ENCODE results near the gene NRXN3.

NRXN3 gene

GRCh38 chr14:79351011-79351410 lies 1180.8 kb downstream of the NRXN3 start:
- DNase-seq (ENCODE audit: low read depth in 2 of 2): no peak

GRCh38 chr14:79352076-79352630 lies 1182.0 kb downstream of the NRXN3 start:
- DNase-seq (ENCODE audit: low read depth in 2 of 2): no peak

- no peak for DNase-seq (ENCODE audit: low read depth in 2 of 2)
These were observed 1184.2 kb downstream of the NRXN3 start for GRCh38 chr14:79354336-79354735.

GRCh38 chr14:79356040-79356439 lies 1185.9 kb downstream of the NRXN3 start:
- DNase-seq (ENCODE audit: low read depth in 2 of 2): no peak

GRCh38 chr14:79357307-79357706 lies 1187.1 kb downstream of the NRXN3 start:
- no peak for DNase-seq (ENCODE audit: low read depth in 2 of 2)

GRCh38 chr14:79363291-79363690 lies 1193.1 kb downstream of the NRXN3 start:
- no peak for DNase-seq (ENCODE audit: low read depth in 2 of 2)

- DNase-seq (ENCODE audit: low read depth in 2 of 2): no peak
These were observed 1199.5 kb downstream of the NRXN3 start for GRCh38 chr14:79369359-79370332.

GRCh38 chr14:79370969-79371368 lies 1200.8 kb downstream of the NRXN3 start:
- no peak for DNase-seq (ENCODE audit: low read depth in 2 of 2)

- DNase-seq (ENCODE audit: low read depth in 2 of 2): no peak
These were observed 1203.3 kb downstream of the NRXN3 start for GRCh38 chr14:79373451-79373850.

GRCh38 chr14:79375356-79375755 lies 1205.2 kb downstream of the NRXN3 start:
- no peak for DNase-seq (ENCODE audit: low read depth in 2 of 2)

GRCh38 chr14:79376557-79376956 lies 1206.4 kb downstream of the NRXN3 start:
- no peak for DNase-seq (ENCODE audit: low read depth in 2 of 2)

GRCh38 chr14:79378020-79378419 lies 1207.8 kb downstream of the NRXN3 start:
- no peak for DNase-seq (ENCODE audit: low read depth in 2 of 2)

GRCh38 chr14:79379266-79379665 lies 1209.1 kb downstream of the NRXN3 start:
- no peak for DNase-seq (ENCODE audit: low read depth in 2 of 2)

- no peak for DNase-seq (ENCODE audit: low read depth in 2 of 2)
These were observed 1212.9 kb downstream of the NRXN3 start for GRCh38 chr14:79383031-79383430.

GRCh38 chr14:79383475-79383874 lies 1213.3 kb downstream of the NRXN3 start:
- DNase-seq (ENCODE audit: low read depth in 2 of 2): no peak

GRCh38 chr14:79395061-79395460 lies 1224.9 kb downstream of the NRXN3 start:
- DNase-seq (ENCODE audit: low read depth in 2 of 2): no peak

GRCh38 chr14:79404874-79405511 lies 1234.8 kb downstream of the NRXN3 start:
- no peak for DNase-seq (ENCODE audit: low read depth in 2 of 2)

- DNase-seq (ENCODE audit: low read depth in 2 of 2): no peak
These were observed 1235.3 kb downstream of the NRXN3 start for GRCh38 chr14:79405512-79405910.

- DNase-seq (ENCODE audit: low read depth in 2 of 2): no peak
These were observed 1237.4 kb downstream of the NRXN3 start for GRCh38 chr14:79407572-79407971.

- DNase-seq (ENCODE audit: low read depth in 2 of 2): no peak
These were observed 1238.5 kb downstream of the NRXN3 start for GRCh38 chr14:79408696-79409095.

- no peak for DNase-seq (ENCODE audit: low read depth in 2 of 2)
These were observed 1241.4 kb downstream of the NRXN3 start for GRCh38 chr14:79411403-79412174.

GRCh38 chr14:79412822-79413221 lies 1242.6 kb downstream of the NRXN3 start:
- DNase-seq (ENCODE audit: low read depth in 2 of 2): no peak
